Vagina (tissue), 2 donors: ENCODE results near the gene AOX1.

Experiments
- POLR2A ChIP-seq, 2 donors: fragments of 450-650 bp; IDR thresholded peaks; one replicate each; pipeline ENCODE4 v1.6.1; 2017; ENCODE audit warnings: antibody characterized with exemption in 2 of 2, mild to moderate bottlenecking in 2 of 2, moderate library complexity in 2 of 2
- TF ChIP-seq, protein P1 (sequence below), 3 experiments: fragments of 450-650 bp in 2 of 3; fragments of 200-600 bp in 1 of 3; sonication (generic) in 1 of 3; IDR thresholded peaks; one replicate each; pipeline ENCODE4 v1.5.1; 2017 to 2019; ENCODE audit warnings: antibody characterized with exemption in 3 of 3, mild to moderate bottlenecking in 2 of 3, moderate library complexity in 2 of 3

DNA sequence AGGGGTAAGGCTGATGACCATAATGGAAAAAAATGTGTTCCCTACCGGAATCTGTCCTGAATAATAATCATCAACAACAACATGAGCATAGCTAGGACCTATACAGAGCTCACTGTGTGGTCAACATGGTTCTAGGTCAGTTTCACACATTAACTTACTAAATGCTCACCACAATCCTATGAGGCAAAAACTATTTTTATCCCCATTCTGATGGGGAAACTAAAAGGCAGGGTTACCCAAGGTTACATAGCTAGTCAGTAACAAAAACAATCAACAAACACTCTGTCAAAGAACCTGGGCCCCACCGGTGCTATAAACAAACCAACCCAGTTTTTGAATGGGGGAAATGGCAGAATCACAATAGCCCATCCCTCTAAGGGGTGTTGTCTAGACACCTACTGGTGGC is 40.1 kb downstream of the AOX1 start:
- TF ChIP-seq, protein P1, sequence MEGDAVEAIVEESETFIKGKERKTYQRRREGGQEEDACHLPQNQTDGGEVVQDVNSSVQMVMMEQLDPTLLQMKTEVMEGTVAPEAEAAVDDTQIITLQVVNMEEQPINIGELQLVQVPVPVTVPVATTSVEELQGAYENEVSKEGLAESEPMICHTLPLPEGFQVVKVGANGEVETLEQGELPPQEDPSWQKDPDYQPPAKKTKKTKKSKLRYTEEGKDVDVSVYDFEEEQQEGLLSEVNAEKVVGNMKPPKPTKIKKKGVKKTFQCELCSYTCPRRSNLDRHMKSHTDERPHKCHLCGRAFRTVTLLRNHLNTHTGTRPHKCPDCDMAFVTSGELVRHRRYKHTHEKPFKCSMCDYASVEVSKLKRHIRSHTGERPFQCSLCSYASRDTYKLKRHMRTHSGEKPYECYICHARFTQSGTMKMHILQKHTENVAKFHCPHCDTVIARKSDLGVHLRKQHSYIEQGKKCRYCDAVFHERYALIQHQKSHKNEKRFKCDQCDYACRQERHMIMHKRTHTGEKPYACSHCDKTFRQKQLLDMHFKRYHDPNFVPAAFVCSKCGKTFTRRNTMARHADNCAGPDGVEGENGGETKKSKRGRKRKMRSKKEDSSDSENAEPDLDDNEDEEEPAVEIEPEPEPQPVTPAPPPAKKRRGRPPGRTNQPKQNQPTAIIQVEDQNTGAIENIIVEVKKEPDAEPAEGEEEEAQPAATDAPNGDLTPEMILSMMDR (IDR thresholded peaks at IDR 0.05), result no peak
- no peak for TF ChIP-seq POLR2A (IDR thresholded peaks at IDR 0.05)
